GM23338 (cell line): Measurements from ENCODE around the gene PVALEF. TPM values are rescaled to one million over a fixed set of nuclear protein-coding genes. Genes with fewer than 3 reads are reported as not detected.

Experiments used
- ATAC-seq: fragments of 200-7000 bp; cut with Tn5 transposase; 3 replicates; pipeline ENCODE4 v1.9.1; 2020
- DNase-seq: peaks from one replicate; pipeline ENCODE4 v3.0.0-alpha.2; 2015; ENCODE audit warnings: low spot score
- H2AFZ ChIP-seq: fragments of 200-600 bp; sonication (generic); 2 replicates; pipeline ENCODE4 v1.8.0; 2016; ENCODE audit warnings: antibody characterized with exemption, mild to moderate bottlenecking, moderate library complexity
- H3F3A ChIP-seq: fragments of 200-600 bp; sonication (generic); replicated peaks from 2 replicates; pipeline ENCODE4 v1.8.0; 2017; ENCODE audit warnings: antibody characterized with exemption, mixed run types, low read depth
- H3K27ac ChIP-seq: fragments of 200-600 bp; sonication (generic); 2 replicates; pipeline ENCODE4 v1.6.1; 2016; ENCODE audit warnings: low read depth
- H3K27me3 ChIP-seq: fragments of 200-600 bp; sonication (generic); 2 replicates; pipeline ENCODE4 v1.8.0; 2016; ENCODE audit warnings: mild to moderate bottlenecking, mixed run types, moderate library complexity; ENCODE audit not compliant: insufficient read depth
- H3K36me3 ChIP-seq: fragments of 200-600 bp; sonication (generic); 2 replicates; pipeline ENCODE4 v1.8.0; 2016; ENCODE audit warnings: mild to moderate bottlenecking; ENCODE audit not compliant: insufficient read depth
- H3K4me1 ChIP-seq: fragments of 200-600 bp; sonication (generic); 2 replicates; pipeline ENCODE4 v1.8.0; 2016; ENCODE audit warnings: mild to moderate bottlenecking, moderate library complexity; ENCODE audit not compliant: insufficient read depth
- H3K4me2 ChIP-seq: fragments of 200-600 bp; sonication (generic); 2 replicates; pipeline ENCODE4 v1.7.1; 2017; ENCODE audit warnings: mixed run types
- H3K4me3 ChIP-seq: fragments of 200-600 bp; sonication (generic); 2 replicates; pipeline ENCODE4 v1.6.1; 2016; ENCODE audit warnings: mixed run types
- H3K79me2 ChIP-seq: fragments of 200-600 bp; sonication (generic); replicated peaks from 2 replicates; pipeline ENCODE4 v1.8.0; 2017; ENCODE audit warnings: mild to moderate bottlenecking; ENCODE audit not compliant: insufficient read depth
- H3K9me2 ChIP-seq: fragments of 200-600 bp; sonication (generic); 2 replicates; pipeline ENCODE4 v1.8.0; 2017; ENCODE audit not compliant: insufficient read depth
- H4K20me1 ChIP-seq: fragments of 200-600 bp; sonication (generic); replicated peaks from 2 replicates; pipeline ENCODE4 v1.8.0; 2017; ENCODE audit warnings: mild to moderate bottlenecking; ENCODE audit not compliant: insufficient read depth
- H3K27ac Mint-ChIP-seq: 2 replicates; pipeline ENCODE4 v1.8.0; 2020; ENCODE audit warnings: inconsistent platforms, mild to moderate bottlenecking, moderate library complexity, mixed read lengths
- H3K27me3 Mint-ChIP-seq: 3 replicates; pipeline ENCODE4 v1.8.0; 2022; ENCODE audit warnings: low read depth, mild to moderate bottlenecking, moderate library complexity, mixed read lengths, inconsistent platforms; ENCODE audit not compliant: insufficient read depth, poor library complexity
- H3K36me3 Mint-ChIP-seq: 3 replicates; pipeline ENCODE4 v1.8.0; 2021; ENCODE audit warnings: low read depth, mild to moderate bottlenecking, inconsistent platforms, moderate library complexity, mixed read lengths
- H3K4me1 Mint-ChIP-seq: 3 replicates; pipeline ENCODE4 v1.8.0; 2020; ENCODE audit warnings: mild to moderate bottlenecking, inconsistent platforms, mixed read lengths
- H3K4me3 Mint-ChIP-seq: 3 replicates; pipeline ENCODE4 v1.8.0; 2021; ENCODE audit warnings: moderate library complexity, mild to moderate bottlenecking, inconsistent platforms, mixed read lengths
- H3K9me3 Mint-ChIP-seq: 3 replicates; pipeline ENCODE4 v1.8.0; 2020; ENCODE audit warnings: moderate library complexity, mild to moderate bottlenecking, inconsistent platforms, mixed read lengths
- CREB1 ChIP-seq: fragments of 250-450 bp; sonication (Bioruptor Pico); IDR thresholded peaks from 2 replicates; pipeline ENCODE4 v1.5.0; 2020; ENCODE audit warnings: low read depth, mild to moderate bottlenecking, moderate library complexity
- CTCF ChIP-seq, 2 experiments: fragments of 200-600 bp in 1 of 2; sonication (generic) in 1 of 2; conservative IDR thresholded peaks; 2 replicates each; pipeline versions ENCODE4 v1.5.1 to v1.6.1; 2016 to 2017; ENCODE audit warnings: antibody characterized with exemption in 2 of 2, low read depth in 2 of 2, mild to moderate bottlenecking in 2 of 2, moderate library complexity in 1 of 2
- ETS1 ChIP-seq: IDR thresholded peaks from 2 replicates; pipeline ENCODE4 v1.6.1; 2016; ENCODE audit warnings: antibody characterized with exemption
- EZH2 ChIP-seq: fragments of 200-600 bp; sonication (generic); IDR thresholded peaks from one replicate; pipeline ENCODE4 v1.8.0; 2017; ENCODE audit warnings: antibody characterized with exemption, mild to moderate bottlenecking, low read depth; ENCODE audit not compliant: unreplicated experiment
- EZH2phosphoT487 ChIP-seq: fragments of 200-600 bp; sonication (generic); IDR thresholded peaks from one replicate; pipeline ENCODE4 v1.8.1; 2018; ENCODE audit warnings: antibody characterized with exemption; ENCODE audit not compliant: unreplicated experiment
- JUNB ChIP-seq: IDR thresholded peaks from one replicate; pipeline ENCODE4 v1.6.1; 2016; ENCODE audit warnings: antibody characterized with exemption; ENCODE audit not compliant: unreplicated experiment
- POLR2AphosphoS5 ChIP-seq: IDR thresholded peaks from 2 replicates; pipeline ENCODE4 v1.6.1; 2016; ENCODE audit warnings: antibody characterized with exemption, low read depth
- REST ChIP-seq: IDR thresholded peaks from one replicate; pipeline ENCODE4 v1.6.1; 2018; ENCODE audit warnings: antibody characterized with exemption; ENCODE audit not compliant: unreplicated experiment
- STAT1 ChIP-seq: IDR thresholded peaks from one replicate; pipeline ENCODE4 v1.6.1; 2016; ENCODE audit warnings: antibody characterized with exemption; ENCODE audit not compliant: unreplicated experiment
- ZNF114 ChIP-seq: fragments of 250-450 bp; sonication (Bioruptor Pico); IDR thresholded peaks from 2 replicates; pipeline ENCODE4 v1.5.0; 2020; ENCODE audit warnings: mild to moderate bottlenecking, moderate library complexity
- ZNF331 ChIP-seq: fragments of 250-450 bp; sonication (Bioruptor Pico); IDR thresholded peaks from 2 replicates; pipeline ENCODE4 v1.5.0; 2020; ENCODE audit warnings: low read depth, mild to moderate bottlenecking, moderate library complexity
- polyA plus RNA-seq: library from polyadenylated mRNA; unstranded; fragments of >200 nt; fragmentation: Nextera tagmentation; extraction: Ambion mirVana; gene quantifications from 2 replicates; pipeline ENCODE4 v1.2.1, GENCODE V29; 2016
- total RNA-seq: library from RNA; depleted of rRNA; stranded (reverse); fragments of >200 nt; shearing (Covaris generic); gene quantifications from 2 replicates; pipeline ENCODE4 v1.2.3, GENCODE V29; 2014

Gene PVALEF
- total and polyA plus RNA-seq, 2 experiments from 2014 or later = not detected

GRCh38 chr17:81128774-81129173 lies 36.5 kb upstream of the PVALEF start (continued):
- no peak for TF ChIP-seq CREB1 (CRISPR knock-in tag)
- TF ChIP-seq ZNF114 (CRISPR knock-in tag) = no peak
- TF ChIP-seq JUNB = no peak
- TF ChIP-seq ZNF331 (CRISPR knock-in tag) = no peak
- no peak for TF ChIP-seq STAT1
- no peak for TF ChIP-seq POLR2AphosphoS5
- no peak for TF ChIP-seq EZH2phosphoT487
- no peak for TF ChIP-seq ETS1

- peak; percentile 18 for ATAC-seq
- Histone ChIP-seq H2AFZ (no peak overlapping the region), H4K20me1 (no peaks in the 10 kb centered on the region), H3K27me3 (no peaks in the 10 kb centered on the region), H3K4me2 (no peak overlapping the region), H3K4me1 (no peaks in the 10 kb centered on the region), H3K36me3 (no peaks in the 10 kb centered on the region), H3F3A (no peaks in the 10 kb centered on the region), H3K4me3 (no peak overlapping the region), H3K79me2 (no peaks in the 10 kb centered on the region), H3K9me2 (no peaks in the 10 kb centered on the region), H3K27ac (no peak overlapping the region)
- Mint-ChIP-seq H3K27me3 (peaks cover 4% of the 10 kb centered on the region), H3K27ac (peak overlapping the region; percentile 17; the same call in 1 of the 2 replicates), H3K4me1 (no peaks in the 10 kb centered on the region), H3K4me3 (no peak overlapping the region), H3K9me3 (no peaks in the 10 kb centered on the region), H3K36me3 (no peaks in the 10 kb centered on the region)
- TF ChIP-seq ZNF114 (CRISPR knock-in tag) = no peak
- no peak for TF ChIP-seq STAT1
- TF ChIP-seq CTCF (conservative IDR thresholded peaks at IDR 0.05; ENCODE audit: low read depth in 2 of 2) = peak; percentile 40 to 57
- DNase-seq = peak; percentile 53
These were observed 36.0 kb upstream of the PVALEF start for GRCh38 chr17:81129289-81129688.

GRCh38 chr17:81129711-81130367 lies 35.5 kb upstream of the PVALEF start:
- Histone ChIP-seq H4K20me1 (no peaks in the 10 kb centered on the region), H3K9me2 (no peaks in the 10 kb centered on the region), H3K36me3 (no peaks in the 10 kb centered on the region), H3K27me3 (no peaks in the 10 kb centered on the region), H3K4me3 (no peak overlapping the region), H3K4me2 (no peak overlapping the region), H3K4me1 (no peaks in the 10 kb centered on the region), H2AFZ (no peak overlapping the region), H3F3A (no peaks in the 10 kb centered on the region), H3K27ac (no peak overlapping the region), H3K79me2 (no peaks in the 10 kb centered on the region)
- Mint-ChIP-seq H3K4me1 (no peaks in the 10 kb centered on the region), H3K9me3 (no peaks in the 10 kb centered on the region), H3K27me3 (peaks cover 4% of the 10 kb centered on the region), H3K27ac (peak overlapping the region; percentile 17; the same call in 1 of the 2 replicates), H3K4me3 (no peak overlapping the region), H3K36me3 (no peaks in the 10 kb centered on the region)
- no peak for DNase-seq
- no peak for ATAC-seq
- TF ChIP-seq STAT1 (no peak), ZNF331 (CRISPR knock-in tag) (no peak), POLR2AphosphoS5 (no peak), CTCF (conservative IDR thresholded peaks at IDR 0.05; ENCODE audit: low read depth in 2 of 2) (no peak), REST (no peak), CREB1 (CRISPR knock-in tag) (no peak), EZH2 (no peak), EZH2phosphoT487 (no peak), ETS1 (no peak), ZNF114 (CRISPR knock-in tag) (no peak)
